Neural crest cell (in vitro differentiated cells): ENCODE data around the gene PTPN14. TPM values are rescaled to one million over a fixed set of nuclear protein-coding genes. Genes with fewer than 3 reads are reported as not detected.

Source experiments
- DNase-seq: peaks from one replicate; pipeline ENCODE4 v3.0.0; 2021; ENCODE audit warnings: low read depth, mixed read lengths, low spot score
- H3K27ac Mint-ChIP-seq: one replicate; pipeline ENCODE4 v1.8.0; 2021; ENCODE audit warnings: mild to moderate bottlenecking, mixed read lengths; ENCODE audit not compliant: unreplicated experiment
- H3K27me3 Mint-ChIP-seq: 2 replicates; pipeline ENCODE4 v1.8.0; 2021; ENCODE audit warnings: low read depth, mild to moderate bottlenecking, mixed read lengths
- H3K36me3 Mint-ChIP-seq: 2 replicates; pipeline ENCODE4 v1.8.0; 2021; ENCODE audit warnings: low read depth, mild to moderate bottlenecking, mixed read lengths
- H3K4me1 Mint-ChIP-seq: 2 replicates; pipeline ENCODE4 v1.8.0; 2021; ENCODE audit warnings: mixed read lengths
- H3K4me3 Mint-ChIP-seq: one replicate; pipeline ENCODE4 v1.8.0; 2021; ENCODE audit warnings: mild to moderate bottlenecking, mixed read lengths
- H3K9me3 Mint-ChIP-seq: 2 replicates; pipeline ENCODE4 v1.8.0; 2021; ENCODE audit warnings: mixed read lengths
- total RNA-seq: library from RNA; stranded (reverse); gene quantifications from 2 replicates; pipeline ENCODE4 v1.2.1, GENCODE V29; 2021
- TF ChIP-seq, protein P1 (sequence below): fragments of 200-600 bp; sonication (generic); conservative IDR thresholded peaks from 2 replicates; pipeline ENCODE4 v1.5.0; 2021; ENCODE audit warnings: antibody characterized with exemption, mild to moderate bottlenecking

Gene PTPN14
- total RNA-seq, 1 donor from 2014 or later, result 21.4 TPM

DNA sequence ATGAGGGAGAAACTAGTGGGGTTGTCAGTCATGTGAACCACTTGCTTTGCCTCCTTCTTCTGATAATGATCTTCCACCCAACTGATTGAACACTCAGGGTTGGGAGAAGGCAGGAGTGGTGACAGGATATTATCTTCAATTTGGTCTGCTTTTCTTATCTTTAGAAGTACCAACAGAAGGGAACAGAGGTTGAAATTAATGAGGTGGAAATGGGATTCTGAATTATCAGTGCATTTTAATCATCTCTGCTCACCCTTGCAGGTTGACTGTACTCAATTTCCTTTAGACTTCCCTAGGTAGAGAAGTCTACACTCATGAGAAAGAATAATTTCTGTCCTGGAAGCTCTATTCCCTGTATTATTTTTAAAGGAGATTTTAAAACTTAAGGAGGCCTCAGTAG, 19.9 kb upstream of the PTPN14 start:
- DNase-seq, result no peak
- no peak overlapping the region for H3K4me3 Mint-ChIP-seq
- TF ChIP-seq, protein P1, sequence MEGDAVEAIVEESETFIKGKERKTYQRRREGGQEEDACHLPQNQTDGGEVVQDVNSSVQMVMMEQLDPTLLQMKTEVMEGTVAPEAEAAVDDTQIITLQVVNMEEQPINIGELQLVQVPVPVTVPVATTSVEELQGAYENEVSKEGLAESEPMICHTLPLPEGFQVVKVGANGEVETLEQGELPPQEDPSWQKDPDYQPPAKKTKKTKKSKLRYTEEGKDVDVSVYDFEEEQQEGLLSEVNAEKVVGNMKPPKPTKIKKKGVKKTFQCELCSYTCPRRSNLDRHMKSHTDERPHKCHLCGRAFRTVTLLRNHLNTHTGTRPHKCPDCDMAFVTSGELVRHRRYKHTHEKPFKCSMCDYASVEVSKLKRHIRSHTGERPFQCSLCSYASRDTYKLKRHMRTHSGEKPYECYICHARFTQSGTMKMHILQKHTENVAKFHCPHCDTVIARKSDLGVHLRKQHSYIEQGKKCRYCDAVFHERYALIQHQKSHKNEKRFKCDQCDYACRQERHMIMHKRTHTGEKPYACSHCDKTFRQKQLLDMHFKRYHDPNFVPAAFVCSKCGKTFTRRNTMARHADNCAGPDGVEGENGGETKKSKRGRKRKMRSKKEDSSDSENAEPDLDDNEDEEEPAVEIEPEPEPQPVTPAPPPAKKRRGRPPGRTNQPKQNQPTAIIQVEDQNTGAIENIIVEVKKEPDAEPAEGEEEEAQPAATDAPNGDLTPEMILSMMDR, result no peak

GRCh38 chr1:214570442-214570841, 19.0 kb upstream of the PTPN14 start:
- no peak for DNase-seq
- Mint-ChIP-seq H3K4me3 (no peak overlapping the region), H3K36me3 (no peaks in the 10 kb centered on the region), H3K27me3 (no peaks in the 10 kb centered on the region), H3K27ac (no peak overlapping the region), H3K4me1 (no peaks in the 10 kb centered on the region), H3K9me3 (no peaks in the 10 kb centered on the region)
- TF ChIP-seq, protein P1, result no peak

More for the DNA sequence above, 19.9 kb upstream of the PTPN14 start:
- Mint-ChIP-seq H3K9me3 (peaks cover 5% of the 10 kb centered on the region), H3K27me3 (no peaks in the 10 kb centered on the region), H3K4me1 (no peaks in the 10 kb centered on the region), H3K36me3 (peaks cover 5% of the 10 kb centered on the region), H3K27ac (no peak overlapping the region)

DNA sequence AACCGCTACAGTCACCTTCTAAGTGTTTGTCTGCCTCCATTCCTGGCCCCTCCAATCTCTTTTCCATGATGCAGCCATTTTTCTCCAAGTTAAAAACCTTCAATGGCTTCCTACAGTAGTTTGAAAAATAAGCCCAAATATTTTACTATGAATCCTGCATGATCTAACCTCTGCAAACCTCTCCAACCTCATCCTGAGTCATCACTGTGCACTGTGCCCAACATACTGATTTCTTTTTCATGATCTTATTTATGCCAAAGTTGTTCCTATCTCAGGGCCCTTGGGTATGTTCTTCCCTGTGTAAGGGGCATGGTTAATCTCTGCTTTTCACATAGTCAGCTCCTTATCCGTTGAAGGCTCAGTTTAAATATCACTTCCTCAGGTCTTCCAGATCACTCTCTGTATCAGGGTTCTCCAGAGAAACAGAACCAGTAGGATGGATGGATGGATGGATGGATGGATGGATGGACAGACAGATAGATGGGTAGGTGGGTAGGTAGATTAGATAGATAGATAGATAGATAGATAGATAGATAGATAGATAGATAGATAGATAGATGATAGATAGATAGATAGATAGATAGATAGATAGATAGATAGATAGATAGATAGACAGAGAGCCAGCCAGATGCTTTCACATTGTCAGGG, 18.1 kb upstream of the PTPN14 start:
- Mint-ChIP-seq H3K36me3 (no peaks in the 10 kb centered on the region), H3K27ac (no peak overlapping the region), H3K4me1 (no peaks in the 10 kb centered on the region), H3K9me3 (no peaks in the 10 kb centered on the region), H3K4me3 (no peak overlapping the region), H3K27me3 (no peaks in the 10 kb centered on the region)
- TF ChIP-seq, protein P1, result no peak
- DNase-seq, result no peak

- no peaks in the 10 kb centered on the region for H3K9me3 Mint-ChIP-seq
- H3K4me1 Mint-ChIP-seq, result no peaks in the 10 kb centered on the region
- TF ChIP-seq, protein P1, result no peak
- H3K27ac Mint-ChIP-seq, result no peak overlapping the region
- no peaks in the 10 kb centered on the region for H3K27me3 Mint-ChIP-seq
- no peak for DNase-seq
- no peak overlapping the region for H3K4me3 Mint-ChIP-seq
- no peaks in the 10 kb centered on the region for H3K36me3 Mint-ChIP-seq
These were observed 16.9 kb upstream of the PTPN14 start for GRCh38 chr1:214568328-214568727.

DNA sequence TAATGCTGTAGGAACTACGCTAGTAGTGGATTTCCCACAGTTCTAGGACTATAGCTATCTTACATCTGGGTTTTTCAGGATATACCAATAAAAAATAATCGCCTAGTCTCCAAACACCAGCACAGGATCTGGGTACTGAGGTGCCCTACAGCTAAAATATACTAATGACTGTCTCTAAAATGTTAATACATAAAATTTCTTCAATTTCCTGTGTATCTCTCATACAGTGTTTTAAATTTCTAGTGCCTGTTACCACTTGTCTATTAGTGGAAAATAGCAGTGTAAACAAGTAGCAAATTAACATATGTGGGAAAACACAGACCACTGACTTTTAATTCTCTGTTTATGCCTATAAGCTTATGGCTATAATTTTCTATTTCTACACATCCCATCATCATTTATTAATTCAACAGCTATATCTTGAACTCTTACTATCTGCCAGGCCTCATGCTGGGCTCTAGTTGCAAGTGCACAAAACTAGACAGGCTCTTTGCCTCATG, 16.1 kb upstream of the PTPN14 start:
- Mint-ChIP-seq H3K36me3 (no peaks in the 10 kb centered on the region), H3K27ac (no peak overlapping the region), H3K4me3 (no peak overlapping the region), H3K4me1 (no peaks in the 10 kb centered on the region), H3K9me3 (no peaks in the 10 kb centered on the region), H3K27me3 (no peaks in the 10 kb centered on the region)
- TF ChIP-seq, protein P1, result no peak
- no peak for DNase-seq
